ENCODE data around the gene HIPK3. TPM values are rescaled to one million over a fixed set of nuclear protein-coding genes. Genes with fewer than 3 reads are reported as not detected.

The HIPK3 gene
- total and polyA plus RNA-seq, 2 donors from 2014 or later = 17.3 to 162 TPM

- H3K4me3 ChIP-seq (ENCODE audit: low read length in 3 of 3) = no peak overlapping the region
- FAIRE-seq = no peak
- intact Hi-C loops (cut with DNase I) = no loop called here
- no peaks in the 10 kb centered on the region for H3K4me1 ChIP-seq (ENCODE audit: control insufficient read depth in 2 of 3, insufficient read depth in 2 of 3, low read depth in 1 of 3, low read length in 3 of 3)
- no peak overlapping the region for H3K27ac ChIP-seq (ENCODE audit: low read depth in 2 of 2, low read length in 2 of 2)
- no peaks in the 10 kb centered on the region for H3K36me3 ChIP-seq (ENCODE audit: control insufficient read depth in 2 of 3, insufficient read depth in 3 of 3, low read length in 3 of 3)
- no peaks in the 10 kb centered on the region for H3K27me3 ChIP-seq (ENCODE audit: control insufficient read depth, insufficient read depth, low read length)
- H3K9ac ChIP-seq (ENCODE audit: low read length in 3 of 3) = no peak overlapping the region
- H3K9me3 ChIP-seq (ENCODE audit: control insufficient read depth in 2 of 3, insufficient read depth in 1 of 3, low read length in 3 of 3) = no peaks in the 10 kb centered on the region
- DNase-seq = no peak
- no peak for TF ChIP-seq CTCF (IDR thresholded peaks at IDR 0.05; ENCODE audit: borderline replicate concordance, extremely low read depth, insufficient read depth)
Observed at GRCh38 chr11:33222052-33222750, 35.0 kb upstream of the HIPK3 start.

- Histone ChIP-seq H3K27ac (ENCODE audit: low read depth in 2 of 2, low read length in 2 of 2) (no peak overlapping the region), H3K9me3 (ENCODE audit: control insufficient read depth in 2 of 3, insufficient read depth in 1 of 3, low read length in 3 of 3) (no peaks in the 10 kb centered on the region), H3K4me3 (ENCODE audit: low read length in 3 of 3) (no peak overlapping the region), H3K27me3 (ENCODE audit: control insufficient read depth, insufficient read depth, low read length) (no peaks in the 10 kb centered on the region), H3K36me3 (ENCODE audit: control insufficient read depth in 2 of 3, insufficient read depth in 3 of 3, low read length in 3 of 3) (no peaks in the 10 kb centered on the region), H3K9ac (ENCODE audit: low read length in 3 of 3) (no peak overlapping the region), H3K4me1 (ENCODE audit: control insufficient read depth in 2 of 3, insufficient read depth in 2 of 3, low read depth in 1 of 3, low read length in 3 of 3) (no peaks in the 10 kb centered on the region)
- TF ChIP-seq CTCF (IDR thresholded peaks at IDR 0.05; ENCODE audit: borderline replicate concordance, extremely low read depth, insufficient read depth) = no peak
- FAIRE-seq (no peak), DNase-seq (no peak)
- intact Hi-C loops (cut with DNase I) = no loop called here
Observed at GRCh38 chr11:33225371-33225770, 31.8 kb upstream of the HIPK3 start.

- Histone ChIP-seq H3K9me3 (ENCODE audit: control insufficient read depth in 2 of 3, insufficient read depth in 1 of 3, low read length in 3 of 3) (no peaks in the 10 kb centered on the region), H3K9ac (ENCODE audit: low read length in 3 of 3) (no peak overlapping the region), H3K36me3 (ENCODE audit: control insufficient read depth in 2 of 3, insufficient read depth in 3 of 3, low read length in 3 of 3) (no peaks in the 10 kb centered on the region), H3K27me3 (ENCODE audit: control insufficient read depth, insufficient read depth, low read length) (no peaks in the 10 kb centered on the region), H3K4me1 (ENCODE audit: control insufficient read depth in 2 of 3, insufficient read depth in 2 of 3, low read depth in 1 of 3, low read length in 3 of 3) (no peaks in the 10 kb centered on the region), H3K27ac (ENCODE audit: low read depth in 2 of 2, low read length in 2 of 2) (no peak overlapping the region), H3K4me3 (ENCODE audit: low read length in 3 of 3) (no peak overlapping the region)
- FAIRE-seq (no peak), DNase-seq (no peak)
- intact Hi-C loops (cut with DNase I) = no loop called here
- no peak for TF ChIP-seq CTCF (IDR thresholded peaks at IDR 0.05; ENCODE audit: borderline replicate concordance, extremely low read depth, insufficient read depth)
Observed at GRCh38 chr11:33227578-33228261, 29.5 kb upstream of the HIPK3 start.
